GM21515 (cell line): ENCODE measurements around the gene CACNA1D.
"Not testable (repeated sequence)": the region's sequence is repeated elsewhere in the genome, so short reads cannot be mapped to it uniquely, and the experiment has no call there.

Source experiments
- ATAC-seq: cut with Tn5 transposase; IDR thresholded peaks from one replicate; pipeline ENCODE4 v1.9.1; 2021; ENCODE audit not compliant: unreplicated experiment

The CACNA1D gene

DNA sequence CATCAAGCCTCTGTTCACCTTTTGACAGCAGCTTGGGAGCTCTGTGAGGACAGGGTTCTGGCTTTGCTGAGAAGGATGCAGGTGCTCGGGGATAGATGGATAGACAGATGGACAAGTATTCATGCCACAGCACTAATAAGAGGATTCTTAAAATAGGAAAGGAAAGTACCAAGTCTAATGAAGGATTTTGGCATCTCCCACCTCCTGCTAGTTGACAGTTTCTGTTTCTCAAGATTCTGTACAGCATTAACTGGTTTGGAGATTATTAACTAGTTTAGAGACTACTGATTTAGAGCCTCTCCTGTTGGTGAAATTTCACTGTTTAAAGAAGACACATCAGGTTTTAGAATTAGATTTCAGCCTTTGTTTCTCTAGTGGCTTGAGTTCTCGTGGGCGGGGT is 152.3 kb downstream of the CACNA1D start:
- ATAC-seq = no peak

DNA sequence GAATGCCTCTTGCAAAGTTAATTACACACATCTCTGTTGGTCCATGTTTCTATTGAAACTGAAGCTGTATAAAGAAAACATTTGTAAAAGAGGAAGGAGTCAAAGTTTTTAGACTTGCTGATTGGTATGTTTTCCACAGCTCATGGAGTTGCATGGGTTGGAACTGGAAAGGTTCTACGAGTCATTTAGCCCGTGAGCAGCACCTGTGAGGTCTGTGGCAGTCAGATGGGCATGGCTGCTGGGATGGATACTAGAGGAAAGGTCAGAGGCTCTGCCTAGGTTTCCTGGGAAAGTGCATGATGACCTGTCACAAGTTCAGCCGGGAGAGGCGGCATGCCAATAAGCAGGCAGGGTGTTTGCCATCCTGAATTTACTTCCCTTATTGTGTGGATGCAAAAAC is 155.4 kb downstream of the CACNA1D start:
- no peak for ATAC-seq

- peak; percentile 86 for ATAC-seq
Measured at GRCh38 chr3:53650424-53650823, 156.0 kb downstream of the CACNA1D start.

DNA sequence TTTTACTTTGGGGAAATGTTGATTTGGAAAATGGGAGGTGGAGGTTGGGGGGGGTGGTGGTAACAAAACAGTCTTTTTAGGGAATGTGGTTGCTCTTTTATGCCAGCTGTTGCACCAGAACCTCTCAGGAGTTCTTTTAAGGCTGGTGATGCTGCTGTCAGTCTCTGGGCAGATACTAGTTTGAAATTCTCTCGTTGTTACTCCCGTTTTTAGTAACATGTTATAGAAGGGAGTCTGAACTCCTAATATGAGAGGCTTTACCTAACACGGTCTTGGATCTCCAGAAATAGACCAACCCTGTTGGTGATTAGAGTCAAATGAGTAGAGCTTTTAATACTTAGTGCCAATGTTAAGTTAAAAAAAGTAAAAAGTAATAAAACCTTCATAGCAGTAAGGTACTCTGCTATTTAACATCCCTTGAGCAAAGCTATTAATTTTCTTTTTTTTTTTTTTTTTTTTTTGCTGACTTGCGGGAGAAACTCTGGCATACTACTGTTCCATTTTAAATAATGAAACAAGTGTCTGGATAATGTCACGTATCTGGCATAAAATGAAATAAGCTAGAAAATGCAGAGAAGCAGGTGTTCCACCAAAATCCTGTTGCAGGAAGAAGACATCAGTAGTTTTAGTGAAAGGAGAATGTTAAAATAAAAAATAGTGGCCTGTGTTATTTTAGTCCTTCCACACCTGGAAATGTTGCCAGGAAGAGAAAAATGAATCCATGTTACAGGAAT is 156.7 kb downstream of the CACNA1D start:
- no peak for ATAC-seq

DNA sequence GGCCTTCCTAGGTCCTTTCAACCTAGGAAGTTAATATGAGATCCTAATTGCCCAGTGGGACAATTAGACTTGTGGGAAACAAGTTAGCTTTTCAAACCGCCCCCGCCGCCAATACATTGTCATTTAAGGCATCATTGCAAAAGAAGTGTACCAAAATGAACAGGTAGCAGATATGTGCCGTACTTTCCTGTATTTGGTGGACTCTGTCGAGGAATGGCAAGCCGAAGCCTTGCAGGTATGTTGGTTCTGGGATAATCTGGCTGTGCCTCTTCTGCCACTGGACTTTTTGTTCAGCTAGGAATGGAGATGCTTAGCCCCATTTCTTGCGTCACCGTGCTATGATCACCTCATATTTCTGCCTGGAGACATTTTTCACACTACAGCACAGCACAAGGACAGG is 157.5 kb downstream of the CACNA1D start:
- ATAC-seq = no peak

- no peak for ATAC-seq
Measured at GRCh38 chr3:53657651-53658050, 163.2 kb downstream of the CACNA1D start.

GRCh38 chr3:53658613-53659193 is 164.3 kb downstream of the CACNA1D start:
- no peak for ATAC-seq

DNA sequence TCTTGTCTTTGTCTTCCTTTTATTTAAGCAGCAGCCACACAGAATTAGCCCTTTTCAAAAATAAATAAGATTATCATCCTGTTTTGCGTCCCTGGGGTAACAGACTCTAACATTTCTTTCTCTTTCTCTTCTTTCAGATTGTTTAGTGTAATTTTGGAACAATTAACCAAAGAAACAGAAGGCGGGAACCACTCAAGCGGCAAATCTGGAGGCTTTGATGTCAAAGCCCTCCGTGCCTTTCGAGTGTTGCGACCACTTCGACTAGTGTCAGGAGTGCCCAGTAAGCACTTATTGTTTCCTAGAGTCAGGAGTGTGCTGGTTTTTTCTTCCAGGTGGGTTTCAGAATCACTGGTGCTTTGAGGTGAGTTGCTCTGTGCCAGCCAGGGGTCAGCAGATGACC is 165.6 kb downstream of the CACNA1D start:
- ATAC-seq = no peak

DNA sequence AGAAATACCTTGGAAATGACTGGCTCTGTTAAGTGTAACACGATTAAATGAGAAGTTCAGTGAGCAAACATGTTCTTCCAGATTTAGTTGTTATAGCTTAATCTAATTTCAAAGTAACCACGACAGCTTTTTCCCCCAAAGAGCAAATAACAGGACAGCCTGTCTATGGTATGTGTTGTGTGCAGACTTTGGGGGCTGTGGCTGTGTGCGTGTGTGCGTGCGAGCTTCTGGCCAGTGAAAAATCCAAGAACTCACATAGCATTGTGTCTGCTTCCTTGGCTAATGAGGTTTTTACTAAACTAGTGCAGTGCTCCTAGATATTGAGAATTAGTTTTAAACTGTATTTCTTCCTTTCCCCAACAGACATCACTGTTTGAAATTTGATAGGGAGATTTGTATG is 167.1 kb downstream of the CACNA1D start:
- no peak for ATAC-seq

DNA sequence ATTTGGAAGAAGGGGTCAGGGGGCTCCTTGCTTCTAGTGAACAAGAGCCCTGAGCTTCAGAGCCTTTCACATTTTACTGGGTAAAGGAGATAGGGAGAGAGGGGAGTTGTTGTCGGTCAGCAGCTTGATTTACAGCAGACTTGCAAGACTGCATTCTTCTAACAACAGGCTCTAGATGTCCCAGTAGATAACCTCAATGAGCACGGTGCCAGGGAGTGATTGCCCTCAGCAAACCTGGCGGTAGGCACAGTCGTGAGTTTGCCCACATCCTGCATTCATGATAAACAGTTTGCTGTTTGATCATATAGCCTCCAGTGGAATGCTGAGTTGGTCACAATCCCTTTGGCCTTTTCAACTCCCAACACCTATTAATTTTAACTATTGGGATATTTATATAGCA is 170.4 kb downstream of the CACNA1D start:
- not testable (repeated sequence) for ATAC-seq

DNA sequence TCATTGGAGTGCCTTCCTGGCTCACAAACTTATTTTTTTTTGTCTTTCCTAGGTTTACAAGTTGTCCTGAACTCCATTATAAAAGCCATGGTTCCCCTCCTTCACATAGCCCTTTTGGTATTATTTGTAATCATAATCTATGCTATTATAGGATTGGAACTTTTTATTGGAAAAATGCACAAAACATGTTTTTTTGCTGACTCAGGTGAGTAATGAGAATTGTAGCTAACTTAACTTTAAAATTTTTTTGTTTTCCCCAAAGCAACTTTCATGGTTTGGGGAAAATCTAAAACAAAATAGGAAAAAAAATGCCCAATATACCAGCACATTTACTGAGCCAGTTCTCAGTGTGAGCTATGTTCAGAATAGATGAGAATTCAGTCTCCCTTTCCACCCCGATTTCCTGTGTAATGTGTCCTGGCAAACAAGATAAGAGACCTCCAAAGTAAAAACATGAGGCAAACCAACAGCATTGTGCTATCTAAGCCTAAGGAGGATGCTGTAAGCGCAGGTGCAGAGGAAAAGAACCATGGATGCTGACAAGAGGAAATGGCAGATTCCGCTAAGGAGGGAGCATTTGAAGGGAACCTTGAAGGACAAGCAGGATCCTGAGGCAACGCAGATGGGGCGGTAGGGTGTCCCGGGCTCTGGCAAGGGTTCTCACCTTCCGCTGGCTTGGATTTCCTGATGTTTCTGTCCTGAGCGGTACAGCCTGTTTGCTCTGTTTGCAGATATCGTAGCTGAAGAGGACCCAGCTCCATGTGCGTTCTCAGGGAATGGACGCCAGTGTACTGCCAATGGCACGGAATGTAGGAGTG is 171.4 kb downstream of the CACNA1D start:
- no peak for ATAC-seq

GRCh38 chr3:53668872-53669271 is 174.5 kb downstream of the CACNA1D start:
- no peak for ATAC-seq

DNA sequence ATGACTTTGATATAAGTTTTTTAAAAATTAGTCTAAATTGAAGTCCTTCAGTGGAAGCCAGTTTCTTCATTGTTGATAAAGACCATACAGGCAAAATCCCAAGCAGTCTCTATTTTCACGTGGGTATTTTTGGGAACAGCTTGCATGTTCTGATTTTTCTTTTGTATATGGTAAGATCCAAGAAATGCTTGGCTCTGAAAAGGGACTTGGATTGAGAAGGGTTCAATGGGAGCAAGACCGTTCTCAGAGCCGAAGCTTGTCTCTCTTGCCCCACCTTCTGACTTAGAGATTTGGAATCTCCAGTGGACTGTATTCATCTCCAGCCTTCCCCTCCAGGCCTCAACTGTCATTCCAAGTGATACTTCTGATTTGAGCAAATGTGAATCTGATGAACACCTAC is 176.3 kb downstream of the CACNA1D start:
- no peak for ATAC-seq

DNA sequence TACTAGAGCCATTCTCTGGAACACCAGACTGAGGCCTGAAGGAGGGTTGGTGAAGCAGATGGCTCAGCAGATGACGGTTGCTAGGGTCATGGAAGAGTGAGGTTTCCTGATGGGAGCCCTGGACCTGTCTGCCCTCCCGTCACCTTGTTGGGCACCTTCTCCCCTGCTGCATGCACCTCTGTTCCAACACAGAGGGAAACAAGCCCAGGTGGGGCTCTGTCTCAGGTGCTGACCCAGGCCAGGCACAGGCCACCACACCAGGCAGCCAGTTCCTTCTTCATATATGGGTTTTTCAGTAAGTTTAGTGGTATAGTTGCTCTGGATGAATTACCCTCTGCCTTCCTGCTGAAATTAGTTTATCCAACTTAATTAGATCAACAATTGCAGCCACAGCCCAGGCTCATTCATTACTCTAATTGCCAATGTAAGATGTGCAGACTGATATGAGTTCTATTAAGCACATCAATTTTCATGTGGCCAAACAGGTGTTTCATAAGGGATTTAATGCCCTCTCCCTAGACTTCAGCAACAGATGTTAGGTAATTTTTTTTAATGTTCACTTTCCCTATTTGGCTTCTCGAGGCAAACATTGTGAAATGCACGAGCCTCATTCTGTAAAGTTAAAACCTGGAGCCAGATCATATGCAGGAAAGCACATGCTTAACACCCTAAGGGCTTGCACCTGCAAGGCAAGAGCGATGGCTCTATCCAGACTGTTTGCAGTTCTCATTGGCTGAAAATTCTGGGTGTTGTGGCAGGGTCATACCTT is 177.0 kb downstream of the CACNA1D start:
- no peak for ATAC-seq

GRCh38 chr3:53671961-53672299 is 177.5 kb downstream of the CACNA1D start:
- no peak for ATAC-seq

DNA sequence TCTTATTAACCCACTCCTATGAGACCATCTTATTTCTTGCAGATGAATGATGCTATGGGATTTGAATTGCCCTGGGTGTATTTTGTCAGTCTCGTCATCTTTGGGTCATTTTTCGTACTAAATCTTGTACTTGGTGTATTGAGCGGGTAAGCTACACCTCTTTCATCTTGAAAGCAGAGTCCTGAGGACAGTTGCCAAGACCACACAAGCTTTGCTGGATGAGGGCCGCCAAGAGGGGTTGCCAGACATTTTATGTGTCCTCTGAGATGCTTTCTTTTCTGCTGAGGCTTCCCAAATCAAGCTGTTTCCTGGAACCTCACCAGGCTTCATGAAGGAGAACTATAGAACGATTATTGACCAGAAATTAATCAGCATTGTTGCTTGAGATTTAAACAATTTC is 178.6 kb downstream of the CACNA1D start:
- no peak for ATAC-seq

GRCh38 chr3:53673722-53674350 is 179.4 kb downstream of the CACNA1D start:
- no peak for ATAC-seq

DNA sequence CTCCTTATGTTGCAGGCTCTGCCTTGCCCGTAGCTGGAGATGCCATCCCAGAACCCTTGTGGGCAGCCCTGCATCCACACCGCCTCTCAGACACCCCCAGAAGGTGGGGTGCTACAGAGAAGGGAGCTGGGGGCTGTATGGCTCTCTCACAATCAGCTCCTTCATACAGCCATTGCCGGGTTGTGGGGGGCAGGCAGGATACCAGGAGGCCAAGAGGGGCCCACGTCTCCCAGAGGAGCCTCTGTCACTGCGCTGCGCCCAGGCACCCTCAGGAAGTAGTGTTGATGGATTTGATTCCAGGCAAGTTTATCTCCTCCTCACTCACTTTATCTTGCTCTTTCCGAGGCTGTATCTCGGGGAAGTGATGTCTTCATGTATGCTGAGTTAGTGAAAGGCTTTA is 180.2 kb downstream of the CACNA1D start:
- no peak for ATAC-seq

DNA sequence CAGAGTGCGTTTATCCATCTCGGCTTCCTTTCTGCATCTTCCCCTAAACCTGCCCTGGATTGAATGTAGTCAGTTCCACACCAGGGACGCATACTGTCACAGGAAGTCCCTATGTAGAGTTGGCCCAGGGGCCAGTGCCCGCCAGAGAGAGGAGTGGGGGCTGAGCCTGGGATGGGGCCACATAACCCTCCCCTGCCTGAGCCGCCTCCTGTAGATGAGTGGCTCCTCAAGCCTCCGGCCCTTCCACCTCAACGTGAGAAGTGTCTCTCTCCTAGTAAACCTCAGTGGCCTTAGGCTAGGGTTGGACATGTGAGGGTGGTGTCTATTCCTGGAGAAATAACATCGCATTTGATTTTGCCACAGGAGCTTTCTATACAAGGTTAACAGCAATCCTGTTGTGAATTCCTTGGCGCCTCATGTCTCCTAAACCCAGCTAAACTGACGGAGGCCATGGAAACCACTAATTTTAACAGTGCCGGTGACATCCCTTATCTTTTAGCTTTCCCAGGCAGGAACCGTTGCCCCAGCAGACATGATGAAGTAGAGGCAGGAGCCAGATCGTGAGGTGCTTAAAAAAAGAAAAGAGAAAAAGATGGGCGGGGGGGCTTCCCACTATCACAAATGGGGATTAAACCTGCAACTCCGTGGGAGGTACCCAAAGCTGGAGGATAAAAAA is 180.7 kb downstream of the CACNA1D start:
- no peak for ATAC-seq

- ATAC-seq = no peak
Measured at GRCh38 chr3:53675942-53676341, 181.5 kb downstream of the CACNA1D start.
